Glutamatergic neuron (in vitro differentiated cells): ENCODE results near the gene PCDHA4. TPM values are rescaled to one million over a fixed set of nuclear protein-coding genes. Genes with fewer than 3 reads are reported as not detected.
A peak's percentile ranks its signal among the peaks of the same experiment; 100 is the strongest.

Experiments
- DNase-seq: peaks from one replicate; pipeline ENCODE4 v3.0.0; 2022
- H3K27ac Mint-ChIP-seq: one replicate; pipeline ENCODE4 v1.8.0; 2020; ENCODE audit warnings: mild to moderate bottlenecking, mixed read lengths, inconsistent platforms; ENCODE audit not compliant: unreplicated experiment
- H3K27me3 Mint-ChIP-seq: one replicate; pipeline ENCODE4 v1.8.0; 2020; ENCODE audit warnings: mild to moderate bottlenecking, moderate library complexity, mixed read lengths, inconsistent platforms; ENCODE audit not compliant: unreplicated experiment
- H3K36me3 Mint-ChIP-seq: one replicate; pipeline ENCODE4 v1.8.0; 2020; ENCODE audit warnings: mild to moderate bottlenecking, mixed read lengths, inconsistent platforms; ENCODE audit not compliant: unreplicated experiment
- H3K4me1 Mint-ChIP-seq: one replicate; pipeline ENCODE4 v1.8.0; 2020; ENCODE audit warnings: mild to moderate bottlenecking, low read depth, mixed read lengths, inconsistent platforms; ENCODE audit not compliant: unreplicated experiment
- H3K4me3 Mint-ChIP-seq: one replicate; pipeline ENCODE4 v1.8.0; 2020; ENCODE audit warnings: mild to moderate bottlenecking, mixed read lengths, inconsistent platforms; ENCODE audit not compliant: unreplicated experiment
- H3K9me3 Mint-ChIP-seq: one replicate; pipeline ENCODE4 v1.8.0; 2020; ENCODE audit warnings: mild to moderate bottlenecking, moderate library complexity, mixed read lengths, inconsistent platforms; ENCODE audit not compliant: unreplicated experiment
- long read RNA-seq: library from polyadenylated mRNA; unstranded; transcript quantifications from one replicate; pipeline ENCODE4 v2.0.0, GENCODE V29; 2020; ENCODE audit not compliant: unreplicated experiment
- total RNA-seq: library from RNA; stranded (reverse); fragmentation: NEBNext Ultra II Directional; extraction: Animal tissue kit (Norgen Biotek cat#: 25700); gene quantifications from one replicate; pipeline ENCODE4 v1.2.1, GENCODE V29; 2021; ENCODE audit not compliant: unreplicated experiment
- TF ChIP-seq, protein P1 (sequence below): fragments of 200-600 bp; sonication (generic); IDR thresholded peaks from one replicate; pipeline ENCODE4 v1.5.0; 2021; ENCODE audit not compliant: partially characterized antibody, unreplicated experiment

PCDHA4 gene
- total RNA-seq: 29.7 TPM
- long read RNA-seq, partial matches to known transcripts: 0 of 6 reads
- long read RNA-seq, other reads (novel, unspliced or antisense): 6 of 6 reads

DNA sequence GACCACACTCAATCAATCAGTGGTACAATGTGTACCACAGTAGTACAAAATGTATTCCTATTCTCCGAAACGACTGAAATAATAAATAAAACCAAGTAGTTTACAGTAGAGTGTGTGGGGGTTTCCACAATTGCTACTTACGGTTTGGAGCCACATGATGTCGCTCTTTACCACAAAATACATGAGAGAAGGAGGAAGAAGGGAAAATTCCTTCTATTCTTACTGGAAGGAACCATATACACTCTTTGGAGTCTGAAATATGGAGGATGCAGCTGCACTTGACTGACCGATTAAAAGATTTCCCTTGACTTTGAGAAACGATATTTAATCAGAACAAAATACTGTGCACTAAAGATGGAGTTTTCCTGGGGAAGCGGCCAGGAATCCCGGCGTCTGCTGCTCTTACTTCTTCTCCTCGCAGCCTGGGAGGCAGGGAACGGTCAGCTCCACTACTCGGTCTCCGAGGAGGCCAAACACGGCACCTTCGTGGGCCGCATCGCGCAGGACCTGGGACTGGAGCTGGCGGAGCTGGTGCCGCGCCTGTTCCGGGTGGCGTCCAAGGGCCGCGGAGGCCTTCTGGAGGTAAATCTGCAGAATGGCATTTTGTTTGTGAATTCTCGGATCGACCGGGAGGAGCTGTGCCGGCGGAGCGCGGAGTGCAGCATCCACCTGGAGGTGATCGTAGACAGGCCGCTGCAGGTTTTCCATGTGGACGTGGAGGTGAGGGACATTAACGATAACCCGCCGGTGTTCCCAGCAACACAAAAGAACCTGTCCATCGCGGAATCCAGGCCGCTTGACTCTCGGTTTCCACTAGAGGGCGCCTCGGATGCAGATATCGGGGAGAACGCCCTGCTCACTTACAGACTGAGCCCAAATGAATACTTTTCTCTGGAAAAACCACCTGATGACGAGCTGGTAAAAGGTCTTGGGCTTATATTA is at the start of gene PCDHA4:
Gene PCDHA4 (plus strand): TSS at position 235 of the 942 bp plus-strand sequence.
- DNase-seq: peak; percentile 88
- Mint-ChIP-seq H3K4me1 (peaks cover 5% of the 10 kb centered on the region), H3K27ac (peak within 1 kb of the TSS; percentile 98), H3K4me3 (peak within 1 kb of the TSS; percentile 92), H3K27me3 (no peaks in the 10 kb centered on the region), H3K9me3 (peaks cover 29% of the 10 kb centered on the region), H3K36me3 (peaks cover 55% of the 10 kb centered on the region)
- TF ChIP-seq, protein P1, sequence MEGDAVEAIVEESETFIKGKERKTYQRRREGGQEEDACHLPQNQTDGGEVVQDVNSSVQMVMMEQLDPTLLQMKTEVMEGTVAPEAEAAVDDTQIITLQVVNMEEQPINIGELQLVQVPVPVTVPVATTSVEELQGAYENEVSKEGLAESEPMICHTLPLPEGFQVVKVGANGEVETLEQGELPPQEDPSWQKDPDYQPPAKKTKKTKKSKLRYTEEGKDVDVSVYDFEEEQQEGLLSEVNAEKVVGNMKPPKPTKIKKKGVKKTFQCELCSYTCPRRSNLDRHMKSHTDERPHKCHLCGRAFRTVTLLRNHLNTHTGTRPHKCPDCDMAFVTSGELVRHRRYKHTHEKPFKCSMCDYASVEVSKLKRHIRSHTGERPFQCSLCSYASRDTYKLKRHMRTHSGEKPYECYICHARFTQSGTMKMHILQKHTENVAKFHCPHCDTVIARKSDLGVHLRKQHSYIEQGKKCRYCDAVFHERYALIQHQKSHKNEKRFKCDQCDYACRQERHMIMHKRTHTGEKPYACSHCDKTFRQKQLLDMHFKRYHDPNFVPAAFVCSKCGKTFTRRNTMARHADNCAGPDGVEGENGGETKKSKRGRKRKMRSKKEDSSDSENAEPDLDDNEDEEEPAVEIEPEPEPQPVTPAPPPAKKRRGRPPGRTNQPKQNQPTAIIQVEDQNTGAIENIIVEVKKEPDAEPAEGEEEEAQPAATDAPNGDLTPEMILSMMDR: peak; percentile 80

DNA sequence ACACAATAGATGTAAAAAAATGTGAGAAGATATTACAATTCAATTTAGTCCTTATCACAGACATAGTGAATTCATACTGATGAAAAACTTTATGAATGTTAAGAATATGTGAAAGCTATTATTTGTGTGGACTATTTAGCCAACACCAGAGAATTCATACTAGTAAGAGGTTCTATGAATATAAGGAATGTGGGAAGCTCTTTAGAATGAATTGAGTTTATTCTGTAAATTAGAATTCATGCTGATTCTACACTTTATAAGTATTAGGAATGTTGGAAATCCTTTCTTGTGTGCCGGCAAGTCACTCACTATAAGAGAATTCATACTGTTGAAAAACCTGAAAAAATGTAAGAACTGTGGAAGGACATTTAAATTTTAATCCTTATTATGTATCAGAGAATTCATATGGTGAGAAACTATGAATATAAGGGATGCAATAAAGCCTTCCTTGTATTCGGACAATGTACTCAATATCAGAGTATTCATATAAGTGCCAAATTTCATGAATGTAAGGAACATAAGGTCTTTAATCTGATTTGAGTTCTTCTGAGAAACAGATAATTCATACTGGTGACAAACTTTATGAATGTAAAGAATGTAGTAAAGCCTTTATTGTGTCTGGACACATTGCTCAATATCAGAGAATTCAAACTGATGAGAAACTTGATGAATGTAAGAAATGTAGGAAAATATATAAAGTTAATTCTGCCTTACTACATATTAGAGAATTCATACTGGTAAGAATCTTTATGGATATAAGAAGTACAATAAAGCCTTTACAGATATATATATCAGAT is 42.5 kb upstream of the PCDHA4 start:
- Mint-ChIP-seq H3K27me3 (no peaks in the 10 kb centered on the region), H3K4me3 (no peak overlapping the region), H3K27ac (no peak overlapping the region), H3K36me3 (peaks cover 7% of the 10 kb centered on the region), H3K9me3 (peaks cover 10% of the 10 kb centered on the region), H3K4me1 (no peaks in the 10 kb centered on the region)
- TF ChIP-seq, protein P1: no peak
- DNase-seq: no peak

DNA sequence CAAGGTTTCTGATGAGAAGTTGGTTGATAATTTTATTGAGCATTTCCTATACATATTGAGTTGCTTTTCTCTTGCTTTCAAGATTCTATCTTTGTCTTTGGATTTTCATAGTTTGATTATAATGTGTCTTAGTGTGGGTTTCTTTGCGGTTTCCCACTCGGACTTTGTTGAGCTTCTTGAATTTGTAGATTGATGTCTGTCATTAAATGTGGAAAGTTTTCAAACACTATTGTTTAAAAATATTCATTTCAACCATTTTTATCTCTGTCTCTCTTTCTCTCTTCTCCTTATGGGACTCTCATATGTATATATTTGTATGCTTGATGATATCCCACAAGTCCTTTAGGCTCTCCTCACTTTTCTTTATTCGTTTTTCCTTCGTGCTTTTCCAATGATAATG is 39.4 kb upstream of the PCDHA4 start:
- Mint-ChIP-seq H3K9me3 (peaks cover 7% of the 10 kb centered on the region), H3K4me1 (no peaks in the 10 kb centered on the region), H3K27ac (no peak overlapping the region), H3K4me3 (no peak overlapping the region), H3K36me3 (peaks cover 13% of the 10 kb centered on the region), H3K27me3 (no peaks in the 10 kb centered on the region)
- TF ChIP-seq, protein P1: no peak
- DNase-seq: no peak

DNA sequence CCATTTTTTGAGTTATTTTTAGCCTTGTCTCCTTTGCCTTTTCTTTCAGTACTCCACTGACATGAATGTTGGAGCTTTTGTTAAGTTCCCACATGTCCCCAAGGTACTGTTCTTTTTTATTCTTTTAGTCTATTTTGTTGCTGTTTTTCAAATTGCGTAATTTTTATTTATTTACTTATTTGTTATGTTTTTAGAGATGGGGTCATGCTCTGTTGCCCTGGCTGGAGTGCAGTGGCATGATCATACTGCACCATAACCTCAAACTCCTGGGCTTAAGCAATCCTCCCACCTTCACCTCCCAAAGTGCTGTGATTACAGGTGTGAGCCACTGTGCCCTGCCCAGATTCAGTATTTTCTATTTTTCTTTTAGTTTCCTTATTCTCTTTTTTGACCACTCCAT is 26.4 kb upstream of the PCDHA4 start:
- no peak for DNase-seq
- no peak overlapping the region for H3K4me3 Mint-ChIP-seq
- peaks cover 48% of the 10 kb centered on the region for H3K36me3 Mint-ChIP-seq
- no peak overlapping the region for H3K27ac Mint-ChIP-seq
- peaks cover 2% of the 10 kb centered on the region for H3K27me3 Mint-ChIP-seq
- TF ChIP-seq, protein P1: no peak
- peaks cover 12% of the 10 kb centered on the region for H3K9me3 Mint-ChIP-seq
- H3K4me1 Mint-ChIP-seq: no peaks in the 10 kb centered on the region
